GM12872 (cell line): ENCODE results near the gene RASAL1.

ENCODE experiments used
- CTCF ChIP-seq: IDR thresholded peaks from 3 replicates; pipeline ENCODE4 v1.5.1; 2011; ENCODE audit warnings: low read depth, mild to moderate bottlenecking, low read length, moderate library complexity; ENCODE audit not compliant: insufficient read depth

Gene RASAL1

GRCh38 chr12:113058553-113058952 is 77.0 kb downstream of the RASAL1 start:
- TF ChIP-seq CTCF: no peak

DNA sequence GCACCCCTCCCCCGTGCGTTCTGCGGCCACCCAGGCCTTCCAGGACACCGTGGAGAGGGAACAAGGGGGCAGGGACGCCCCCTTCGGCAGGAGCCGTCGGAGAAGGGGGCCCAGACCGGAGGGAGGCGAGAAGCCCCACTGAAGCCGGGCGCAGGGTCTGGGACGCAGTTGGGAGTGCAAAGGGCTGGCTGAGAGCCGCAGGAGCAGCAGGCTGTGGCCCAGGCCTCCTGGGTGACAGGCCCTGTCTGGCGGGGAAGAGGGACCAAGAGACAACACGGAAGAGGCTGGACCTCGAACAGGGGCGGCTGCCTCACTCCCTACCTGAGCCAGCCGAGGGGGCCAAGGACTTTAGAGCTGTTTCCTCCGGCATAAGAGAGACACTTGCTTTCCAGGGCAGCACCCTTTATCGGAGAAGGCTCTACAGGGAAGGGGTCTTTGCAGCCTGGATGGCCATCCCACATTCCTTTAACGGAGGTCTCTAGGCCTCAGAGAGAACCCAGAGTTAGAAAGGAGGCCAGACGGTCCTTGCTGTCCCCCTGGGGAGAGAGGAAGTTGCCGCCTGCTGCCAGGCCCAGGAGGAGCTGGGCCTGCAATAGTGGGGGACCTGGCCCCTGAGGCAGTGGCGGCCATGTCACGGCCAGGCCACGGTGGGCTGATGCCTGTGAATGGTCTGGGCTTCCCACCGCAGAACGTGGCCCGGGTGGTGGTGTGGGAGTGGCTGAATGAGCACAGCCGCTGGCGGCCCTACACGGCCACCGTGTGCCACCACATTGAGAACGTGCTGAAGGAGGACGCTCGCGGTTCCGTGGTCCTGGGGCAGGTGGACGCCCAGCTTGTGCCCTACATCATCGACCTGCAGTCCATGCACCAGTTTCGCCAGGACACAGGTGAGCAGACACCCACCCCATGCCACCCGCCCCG is 77.7 kb downstream of the RASAL1 start:
- no peak for TF ChIP-seq CTCF

GRCh38 chr12:113056631-113057488 is 78.7 kb downstream of the RASAL1 start, which contains the start of gene DTX1:
Gene DTX1 (plus strand): TSS chr12:113056730. CDS start chr12:113058193, 1,463 bp downstream.
- no peak for TF ChIP-seq CTCF

DNA sequence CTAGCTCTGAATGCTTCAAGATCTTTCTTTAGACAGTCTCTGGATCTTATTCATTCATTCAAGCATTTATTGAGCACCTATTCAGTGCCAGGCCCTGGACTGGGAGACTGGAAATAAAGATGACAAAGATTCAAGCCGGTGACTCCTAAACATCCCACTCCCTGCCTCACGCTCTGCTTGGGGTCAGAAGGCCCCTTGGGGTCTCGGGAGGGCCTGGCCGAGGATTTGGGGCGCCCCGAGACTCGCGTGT is 79.3 kb downstream of the RASAL1 start:
- TF ChIP-seq CTCF: no peak

DNA sequence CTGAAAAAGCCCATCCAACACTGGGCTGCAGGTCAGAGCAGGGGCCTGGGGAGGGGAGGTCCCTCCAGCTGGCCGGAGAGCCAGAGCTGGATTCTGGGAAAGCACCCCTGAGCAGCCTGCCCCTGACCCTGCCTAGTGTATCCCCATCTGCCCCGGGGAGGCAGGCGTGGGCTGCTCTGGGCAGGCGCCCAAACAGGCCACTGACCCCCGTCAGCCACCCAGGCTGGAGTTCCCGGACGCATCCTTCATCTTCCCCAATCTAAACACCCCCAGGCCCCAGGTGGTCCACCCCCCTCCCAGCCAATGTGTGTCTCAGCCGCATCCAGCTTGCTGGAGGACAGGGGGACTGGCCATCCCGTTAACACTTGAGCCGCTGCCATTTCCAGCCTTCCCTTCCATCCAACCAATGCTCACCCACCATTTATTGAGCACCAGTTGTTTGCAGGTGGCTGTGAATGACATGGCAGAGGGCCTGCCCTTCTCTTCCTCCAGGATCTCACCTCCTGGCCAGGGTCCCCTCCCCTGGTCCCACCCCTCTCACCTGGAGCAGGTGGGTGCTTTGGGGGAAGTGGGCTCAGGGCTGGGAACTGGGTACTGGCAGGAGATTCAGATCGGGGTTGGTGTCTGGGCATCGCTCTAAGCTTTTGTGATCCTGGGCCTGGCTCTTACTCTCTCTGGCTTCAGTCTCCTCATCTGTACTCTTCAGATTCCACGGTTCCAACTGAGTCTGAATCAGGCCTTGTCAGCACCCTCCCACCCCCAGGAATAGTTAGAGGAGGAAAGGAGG is 79.8 kb downstream of the RASAL1 start:
- TF ChIP-seq CTCF: no peak

DNA sequence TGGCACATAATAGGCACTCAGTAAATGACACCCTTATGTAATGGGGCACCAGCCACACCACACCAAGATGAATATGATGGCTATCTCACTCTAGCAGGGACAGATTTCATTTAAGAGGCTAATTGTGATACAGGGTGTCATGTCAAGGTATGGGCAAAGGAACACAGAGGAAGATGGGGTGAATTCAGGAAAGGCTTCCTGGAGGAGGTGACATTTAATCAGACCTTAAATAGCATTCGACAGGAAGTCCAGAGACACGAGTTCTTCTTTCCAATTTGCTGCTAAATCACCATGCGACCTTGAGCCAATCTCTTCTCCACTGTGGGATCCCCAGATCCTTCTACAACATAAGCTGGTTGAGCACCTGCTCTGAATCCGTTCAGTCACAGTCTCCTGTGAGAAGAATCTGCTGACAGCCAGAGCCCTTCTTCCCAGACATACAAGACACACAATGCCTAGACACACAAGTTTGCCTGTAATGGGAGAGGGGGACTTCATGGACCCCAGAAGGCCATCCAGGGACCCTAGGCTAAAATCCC is 80.5 kb downstream of the RASAL1 start:
- no peak for TF ChIP-seq CTCF
